Ovary (tissue), 9 donors: ENCODE results near the gene NPHP1. TPM values are rescaled to one million over a fixed set of nuclear protein-coding genes. Genes with fewer than 3 reads are reported as not detected.
"Not testable (repeated sequence)": the region's sequence is repeated elsewhere in the genome, so short reads cannot be mapped to it uniquely, and the experiment has no call there.

Source experiments
- DNase-seq, 5 donors: peaks; one replicate each; pipeline ENCODE4 v3.0.0-alpha.2; 2019 to 2020
- H3K27ac ChIP-seq, 2 donors: fragments of 200-600 bp; one replicate each; pipeline versions ENCODE4 v1.5.1 to v1.8.0; 2019 to 2022
- H3K27me3 ChIP-seq: fragments of 200-600 bp; one replicate; pipeline ENCODE4 v1.8.0; 2022
- H3K36me3 ChIP-seq: fragments of 200-600 bp; sonication (generic); one replicate; pipeline ENCODE4 v1.5.1; 2019
- H3K4me1 ChIP-seq: one replicate; pipeline ENCODE4 v1.8.1; 2013; ENCODE audit warnings: mild to moderate bottlenecking, moderate library complexity; ENCODE audit not compliant: insufficient read depth
- H3K4me3 ChIP-seq: fragments of 200-600 bp; sonication (generic); one replicate; pipeline ENCODE4 v1.5.1; 2017
- H3K9me3 ChIP-seq, 2 donors: fragments of 200-600 bp in 1 of 2; sonication (generic) in 1 of 2; one replicate each; pipeline versions ENCODE4 v1.5.1 to v1.8.1; 2013 to 2019; ENCODE audit warnings: mild to moderate bottlenecking in 1 of 2, moderate library complexity in 1 of 2
- EP300 ChIP-seq: sonication (generic); formaldehyde crosslinking; IDR thresholded peaks from one replicate; pipeline ENCODE4 v1.6.1; 2017; ENCODE audit warnings: antibody characterized with exemption
- POLR2A ChIP-seq: fragments of 450-650 bp; IDR thresholded peaks from one replicate; pipeline ENCODE4 v1.6.1; 2017; ENCODE audit warnings: antibody characterized with exemption, mild to moderate bottlenecking, moderate library complexity
- WGBS, 3 donors: extraction: QIAGEN DNeasy Blood & Tissue Kit in 1 of 3; methylation state at CpG; one replicate each; pipeline versions ENCODE4 v1.1.5 to v1.1.7; 2013 to 2017; 5-methylcytosine and 5-hydroxymethylcytosine counted together
- intact Hi-C, 4 donors: fragments of 100-400 bp; cut with DNase I; formaldehyde crosslinking; loops; one replicate each; pipeline versions ENCODE4 v1.11.0 to v1.15.1; 2022 to 2023
- polyA plus RNA-seq, 2 donors: library from polyadenylated mRNA; stranded (reverse); fragments of 200-250 nt in 1 of 2; fragments of 350-450 nt in 1 of 2; fragmentation: Illumina TruSeq in 1 of 2; extraction: RNeasy Lipid Tissue Mini Kit (QIAGEN cat#74804) in 1 of 2; gene quantifications; one replicate each; pipeline ENCODE4 v1.2.3, GENCODE V29; 2013 to 2014
- total RNA-seq, 7 donors: library from RNA; depleted of rRNA in 2 of 7; stranded (reverse); fragments of >200 nt in 2 of 7; fragmentation: NEBNext Ultra II Directional in 3 of 7; extraction: Animal tissue kit (Norgen Biotek cat#: 25700) in 3 of 7; gene quantifications; one replicate each; pipeline versions ENCODE4 v1.1.0 to v1.2.4, GENCODE V29; 2016 to 2023
- TF ChIP-seq, protein P1 (sequence below), 3 donors: fragments of 450-650 bp in 2 of 3; fragments of 200-600 bp in 1 of 3; IDR thresholded peaks; one replicate each; pipeline versions ENCODE4 v1.5.1 to v1.8.0; 2016 to 2022; ENCODE audit warnings: antibody characterized with exemption in 3 of 3, mild to moderate bottlenecking in 1 of 3
- donor health status: DM: no; HTN: no; CAD: no; lungs with moderate emphysema.
- donor health status: DM: no; HTN: no; CAD: no.
- donor health status: Bipolar disorder and iron deficiency.
- donor health status: DM: yes; HTN: yes; CAD: no.
- donor health status: DM: no; HTN: no; CAD: no.
- donor health status: DM: yes; HTN: yes; CAD: no.

Gene NPHP1
- total and polyA plus RNA-seq, 9 donors = 4.2 to 21.6 (median 6.1) TPM

DNA sequence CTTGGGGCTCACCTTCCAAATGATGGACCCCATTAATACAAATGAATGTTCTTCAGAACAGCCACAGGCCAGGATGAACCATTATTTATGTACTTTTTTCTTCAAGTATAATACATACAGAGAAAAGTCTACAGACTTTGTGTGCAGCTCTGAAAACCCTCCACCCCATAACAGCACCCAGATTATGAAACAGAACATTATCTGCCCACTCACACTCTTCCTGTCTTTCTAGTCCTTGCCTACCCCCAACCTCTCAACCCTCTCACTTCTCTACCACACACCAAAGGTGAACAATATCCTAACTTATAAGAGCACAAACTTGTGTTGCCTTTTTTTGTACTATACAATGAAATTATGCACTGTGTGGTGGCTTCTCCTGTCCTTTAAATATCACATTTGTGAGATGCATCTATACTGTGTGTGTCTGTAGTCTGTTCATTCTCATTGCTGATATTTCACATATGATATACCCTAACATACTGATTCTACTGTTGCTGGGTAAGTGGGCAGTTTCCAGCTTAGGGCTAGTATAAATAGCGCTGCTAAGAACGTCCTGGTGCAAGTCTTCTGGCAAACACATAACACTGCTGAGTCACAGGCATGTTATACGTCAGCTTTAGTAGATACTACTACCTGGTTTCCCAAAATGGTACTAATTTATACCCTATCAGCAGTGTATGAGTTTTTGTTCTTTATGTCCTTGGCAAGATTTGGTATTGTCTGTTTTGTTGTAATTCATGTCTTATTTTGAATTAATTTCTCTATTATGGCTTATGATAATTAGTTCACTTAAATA, 1.0 kb upstream of the NPHP1 start:
- no peak overlapping the region for H3K27ac ChIP-seq
- WGBS, 3 donors = 39 to 49% (median 48%) methylated on average over 3 of the region's 3 CpGs
- TF ChIP-seq EP300 = no peak
- TF ChIP-seq, protein P1, sequence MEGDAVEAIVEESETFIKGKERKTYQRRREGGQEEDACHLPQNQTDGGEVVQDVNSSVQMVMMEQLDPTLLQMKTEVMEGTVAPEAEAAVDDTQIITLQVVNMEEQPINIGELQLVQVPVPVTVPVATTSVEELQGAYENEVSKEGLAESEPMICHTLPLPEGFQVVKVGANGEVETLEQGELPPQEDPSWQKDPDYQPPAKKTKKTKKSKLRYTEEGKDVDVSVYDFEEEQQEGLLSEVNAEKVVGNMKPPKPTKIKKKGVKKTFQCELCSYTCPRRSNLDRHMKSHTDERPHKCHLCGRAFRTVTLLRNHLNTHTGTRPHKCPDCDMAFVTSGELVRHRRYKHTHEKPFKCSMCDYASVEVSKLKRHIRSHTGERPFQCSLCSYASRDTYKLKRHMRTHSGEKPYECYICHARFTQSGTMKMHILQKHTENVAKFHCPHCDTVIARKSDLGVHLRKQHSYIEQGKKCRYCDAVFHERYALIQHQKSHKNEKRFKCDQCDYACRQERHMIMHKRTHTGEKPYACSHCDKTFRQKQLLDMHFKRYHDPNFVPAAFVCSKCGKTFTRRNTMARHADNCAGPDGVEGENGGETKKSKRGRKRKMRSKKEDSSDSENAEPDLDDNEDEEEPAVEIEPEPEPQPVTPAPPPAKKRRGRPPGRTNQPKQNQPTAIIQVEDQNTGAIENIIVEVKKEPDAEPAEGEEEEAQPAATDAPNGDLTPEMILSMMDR (IDR thresholded peaks at IDR 0.05) = no peak
- TF ChIP-seq POLR2A = no peak

DNA sequence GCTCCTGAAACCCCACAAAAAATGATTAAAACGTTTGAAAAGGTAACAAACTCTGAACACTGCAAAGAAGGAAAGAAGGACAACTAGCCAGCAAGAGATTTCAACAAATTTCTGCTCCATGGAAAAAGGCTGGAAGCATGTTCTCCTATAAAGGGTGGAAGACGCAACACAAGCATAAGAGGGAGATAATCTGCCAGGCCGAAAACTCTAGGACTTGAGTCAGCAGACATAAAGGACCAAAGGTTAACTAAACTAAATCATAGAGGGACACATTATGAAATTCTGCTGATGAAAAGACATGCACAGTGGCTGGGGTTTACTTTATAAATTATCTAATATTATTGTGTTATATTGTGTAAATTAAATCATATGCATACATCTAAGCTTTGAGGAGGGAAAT, 6.8 kb downstream of the NPHP1 start:
- H3K27me3 ChIP-seq = no peaks in the 10 kb centered on the region
- no peaks in the 10 kb centered on the region for H3K4me1 ChIP-seq
- no peaks in the 10 kb centered on the region for H3K36me3 ChIP-seq
- intact Hi-C loops = no loop called here
- no peak overlapping the region for H3K27ac ChIP-seq
- H3K9me3 ChIP-seq = no peaks in the 10 kb centered on the region
- H3K4me3 ChIP-seq = no peak overlapping the region
- TF ChIP-seq POLR2A = no peak
- TF ChIP-seq, protein P1 (IDR thresholded peaks at IDR 0.05) = no peak
- TF ChIP-seq EP300 = no peak
- WGBS, 3 donors = 69 to 74% (median 70%) methylated on average over 3 of the region's 3 CpGs
- no peak for DNase-seq

More for the DNA sequence above, 1.0 kb upstream of the NPHP1 start:
- Histone ChIP-seq H3K4me3 (no peak overlapping the region), H3K27me3 (no peaks in the 10 kb centered on the region), H3K9me3 (no peaks in the 10 kb centered on the region), H3K4me1 (peaks cover 4% of the 10 kb centered on the region), H3K36me3 (no peaks in the 10 kb centered on the region)
- intact Hi-C loops = no loop called here
- DNase-seq = no peak

GRCh38 chr2:110197452-110197851, 7.4 kb downstream of the NPHP1 start:
- Histone ChIP-seq H3K27me3 (no peaks in the 10 kb centered on the region), H3K36me3 (no peaks in the 10 kb centered on the region), H3K27ac (no peak overlapping the region), H3K4me3 (no peak overlapping the region), H3K4me1 (no peaks in the 10 kb centered on the region), H3K9me3 (no peaks in the 10 kb centered on the region)
- intact Hi-C loops = no loop called here
- WGBS, 3 donors = 74 to 82% (median 77%) methylated on average over 4 of the region's 4 CpGs
- DNase-seq = no peak
- TF ChIP-seq EP300 (no peak), POLR2A (no peak)
- TF ChIP-seq, protein P1 (IDR thresholded peaks at IDR 0.05) = no peak

- not testable (repeated sequence) for H3K9me3 ChIP-seq, H3K36me3 ChIP-seq
Measured at GRCh38 chr2:110190169-110190568, 14.6 kb downstream of the NPHP1 start.

DNA sequence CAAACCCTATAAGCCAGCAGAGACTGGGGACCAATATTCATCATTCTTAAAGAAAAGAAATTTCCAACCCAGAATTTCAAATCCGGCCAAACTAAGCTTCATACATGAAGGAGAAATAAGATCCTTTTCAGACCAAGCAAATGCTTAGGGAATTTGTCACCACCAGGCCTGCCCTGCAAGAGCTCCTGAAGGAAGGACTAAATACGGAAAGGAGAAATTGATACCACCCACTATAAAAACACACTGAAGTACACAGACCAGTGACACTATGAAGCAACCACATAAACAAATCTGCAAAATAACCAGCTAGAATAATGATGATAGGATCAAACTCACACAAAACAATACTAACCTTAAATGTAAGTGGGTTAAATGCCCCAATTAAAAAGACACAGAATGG, 22.4 kb downstream of the NPHP1 start:
- Histone ChIP-seq H3K36me3 (no peaks in the 10 kb centered on the region), H3K9me3 (peaks cover 0 to 8% of the 10 kb centered on the region in 2 donors), H3K4me3 (no peak overlapping the region), H3K27ac (no peak overlapping the region), H3K4me1 (no peaks in the 10 kb centered on the region), H3K27me3 (no peaks in the 10 kb centered on the region)
- no peak for DNase-seq
- whole genome bisulfite sequencing, 3 donors = 95 to 99% (median 98%) methylated on average over 2 of the region's 2 CpGs
- intact Hi-C loops = no loop called here
- TF ChIP-seq, protein P1 (IDR thresholded peaks at IDR 0.05) = no peak
- no peak for TF ChIP-seq POLR2A
- no peak for TF ChIP-seq EP300

More at GRCh38 chr2:110190169-110190568, 14.6 kb downstream of the NPHP1 start:
- H3K4me3 ChIP-seq, H3K27ac ChIP-seq, H3K27me3 ChIP-seq, intact Hi-C loops, H3K4me1 ChIP-seq, DNase-seq: not testable (repeated sequence)
- WGBS, 3 donors = 97 to 99% (median 98%) methylated on average over 18 to 23 of the region's 23 CpGs
